Spleen (tissue), 11 donors: ENCODE measurements around the gene NDUFA13. TPM values are rescaled to one million over a fixed set of nuclear protein-coding genes. Genes with fewer than 3 reads are reported as not detected.

Source experiments
- DNase-seq: peaks from one replicate; pipeline ENCODE4 v3.0.0-alpha.2; 2020
- H3K27ac ChIP-seq, 8 donors: fragments of 200-600 bp; sonication (generic) in 7 of 8; 1 replicate in 4 of 8; 2 replicates in 4 of 8; pipeline versions ENCODE4 v1.5.0 to v1.8.0; 2016 to 2021; ENCODE audit warnings: inconsistent platforms in 4 of 8, mild to moderate bottlenecking in 4 of 8, moderate library complexity in 1 of 8
- H3K27me3 ChIP-seq, 7 donors: fragments of 200-600 bp; sonication (generic) in 6 of 7; replicated peaks in 1 of 7; 1 replicate in 4 of 7; 2 replicates in 3 of 7; pipeline versions ENCODE4 v1.5.0 to v1.8.0; 2016 to 2021; ENCODE audit warnings: inconsistent platforms in 3 of 7, mild to moderate bottlenecking in 1 of 7
- H3K36me3 ChIP-seq, 6 donors: fragments of 200-600 bp; sonication (generic) in 5 of 6; 1 replicate in 4 of 6; 2 replicates in 2 of 6; pipeline versions ENCODE4 v1.5.0 to v1.8.0; 2016 to 2021; ENCODE audit warnings: inconsistent platforms in 2 of 6
- H3K4me1 ChIP-seq, 6 donors: fragments of 200-600 bp; sonication (generic) in 5 of 6; 1 replicate in 3 of 6; 2 replicates in 3 of 6; pipeline versions ENCODE4 v1.5.0 to v1.8.0; 2016 to 2021; ENCODE audit warnings: inconsistent platforms in 3 of 6
- H3K4me3 ChIP-seq, 8 donors: fragments of 200-600 bp; sonication (generic) in 7 of 8; 1 replicate in 4 of 8; 2 replicates in 4 of 8; pipeline versions ENCODE4 v1.5.0 to v1.8.0; 2016 to 2021; ENCODE audit warnings: inconsistent platforms in 4 of 8, mild to moderate bottlenecking in 4 of 8, moderate library complexity in 2 of 8
- H3K9me3 ChIP-seq, 8 donors: fragments of 200-600 bp; sonication (generic) in 7 of 8; 1 replicate in 4 of 8; 2 replicates in 4 of 8; pipeline versions ENCODE4 v1.5.0 to v1.8.0; 2016 to 2021; ENCODE audit warnings: inconsistent platforms in 4 of 8
- POLR2A ChIP-seq, 3 donors: fragments of 450-650 bp; IDR thresholded peaks; one replicate each; pipeline ENCODE4 v1.5.1; 2017; ENCODE audit warnings: antibody characterized with exemption in 3 of 3, mild to moderate bottlenecking in 1 of 3
- POLR2AphosphoS5 ChIP-seq, 3 donors: sonication (generic); formaldehyde crosslinking; IDR thresholded peaks; one replicate each; pipeline ENCODE4 v1.5.1; 2017; ENCODE audit warnings: antibody characterized with exemption in 3 of 3
- WGBS, 5 donors: extraction: QIAGEN DNeasy Blood & Tissue Kit in 3 of 5; methylation state at CpG; one replicate each; pipeline versions ENCODE4 v1.1.5 to v1.1.7; 2013 to 2018; 5-methylcytosine and 5-hydroxymethylcytosine counted together
- intact Hi-C: fragments of 100-400 bp; cut with DNase I; formaldehyde crosslinking; loops from one replicate; pipeline ENCODE4 v1.15.0; 2023; ENCODE audit warnings: low total_unique reads
- polyA plus RNA-seq, 3 donors: library from polyadenylated mRNA; stranded (reverse); fragments of 200-250 nt; gene quantifications; one replicate each; pipeline ENCODE4 v1.2.1, GENCODE V29; 2013
- total RNA-seq, 7 donors: library from RNA; depleted of rRNA in 3 of 7; stranded (reverse); fragments of >200 nt in 3 of 7; fragmentation: NEBNext Ultra II Directional in 4 of 7; extraction: Animal tissue kit (Norgen Biotek cat#: 25700) in 4 of 7; gene quantifications; one replicate each; pipeline versions ENCODE4 v1.1.0 to v1.2.1, GENCODE V29; 2016 to 2021
- TF ChIP-seq, protein P1 (sequence below), 11 experiments: fragments of 200-600 bp in 7 of 11; fragments of 450-650 bp in 4 of 11; sonication (generic) in 4 of 11; IDR thresholded peaks in 8 of 11; conservative IDR thresholded peaks in 3 of 11; 1 replicate in 7 of 11; 2 replicates in 4 of 11; pipeline versions ENCODE4 v1.4.0 to v1.8.0; 2016 to 2021; ENCODE audit warnings: antibody characterized with exemption in 11 of 11, inconsistent platforms in 4 of 11, mild to moderate bottlenecking in 1 of 11
- donor health status: healthy with polysubstance abuse.
- donor health status: DM: no; HTN: no; CAD: no; lungs with moderate emphysema.
- donor health status: DM: no; HTN: no; CAD: no.
- donor health status: Bipolar disorder and iron deficiency.
- donor health status: healthy.
- donor health status: DM: no; HTN: no; CAD: no.
- donor health status: DM: yes; HTN: yes; CAD: no.

The NDUFA13 gene
- total and polyA plus RNA-seq, 10 donors, result 24.0 to 224 (median 197) TPM

- no peak overlapping the region for H3K4me3 ChIP-seq
- H3K36me3 ChIP-seq, result peaks cover 0 to 58% (median 8%) of the 10 kb centered on the region in 6 donors
- TF ChIP-seq, protein P1, sequence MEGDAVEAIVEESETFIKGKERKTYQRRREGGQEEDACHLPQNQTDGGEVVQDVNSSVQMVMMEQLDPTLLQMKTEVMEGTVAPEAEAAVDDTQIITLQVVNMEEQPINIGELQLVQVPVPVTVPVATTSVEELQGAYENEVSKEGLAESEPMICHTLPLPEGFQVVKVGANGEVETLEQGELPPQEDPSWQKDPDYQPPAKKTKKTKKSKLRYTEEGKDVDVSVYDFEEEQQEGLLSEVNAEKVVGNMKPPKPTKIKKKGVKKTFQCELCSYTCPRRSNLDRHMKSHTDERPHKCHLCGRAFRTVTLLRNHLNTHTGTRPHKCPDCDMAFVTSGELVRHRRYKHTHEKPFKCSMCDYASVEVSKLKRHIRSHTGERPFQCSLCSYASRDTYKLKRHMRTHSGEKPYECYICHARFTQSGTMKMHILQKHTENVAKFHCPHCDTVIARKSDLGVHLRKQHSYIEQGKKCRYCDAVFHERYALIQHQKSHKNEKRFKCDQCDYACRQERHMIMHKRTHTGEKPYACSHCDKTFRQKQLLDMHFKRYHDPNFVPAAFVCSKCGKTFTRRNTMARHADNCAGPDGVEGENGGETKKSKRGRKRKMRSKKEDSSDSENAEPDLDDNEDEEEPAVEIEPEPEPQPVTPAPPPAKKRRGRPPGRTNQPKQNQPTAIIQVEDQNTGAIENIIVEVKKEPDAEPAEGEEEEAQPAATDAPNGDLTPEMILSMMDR (IDR thresholded peaks at IDR 0.05 in 8 of 11, conservative IDR thresholded peaks at IDR 0.05 in 3 of 11), result no peak
- TF ChIP-seq POLR2A (IDR thresholded peaks at IDR 0.05) (no peak), POLR2AphosphoS5 (IDR thresholded peaks at IDR 0.05) (peak in 1 of 3 donors; percentile 10)
- intact Hi-C loops, result loop anchor here (10.0 kb wide), 1 partner anchor 81 kb away; the partner anchor contains the start of gene GATAD2A
- peak; percentile 78 for DNase-seq
- WGBS, 5 donors, result 53 to 67% (median 60%) methylated on average over 15 of the region's 15 CpGs
- no peaks in the 10 kb centered on the region for H3K27me3 ChIP-seq
- peaks cover 52 to 96% (median 70%) of the 10 kb centered on the region in 6 donors for H3K4me1 ChIP-seq
- H3K27ac ChIP-seq, result peak overlapping the region in 7 of 8 donors; percentile 15 to 88 (median 86)
- no peaks in the 10 kb centered on the region for H3K9me3 ChIP-seq
Observed at GRCh38 chr19:19485161-19485997, 30.6 kb upstream of the NDUFA13 start.

GRCh38 chr19:19485998-19486290 lies 30.1 kb upstream of the NDUFA13 start:
- Histone ChIP-seq H3K9me3 (no peaks in the 10 kb centered on the region), H3K4me3 (no peak overlapping the region), H3K27ac (peak overlapping the region in 5 of 8 donors; percentile 36 to 88 (median 86)), H3K27me3 (no peaks in the 10 kb centered on the region), H3K36me3 (peaks cover 0 to 55% (median 6%) of the 10 kb centered on the region in 6 donors), H3K4me1 (peaks cover 56 to 96% (median 73%) of the 10 kb centered on the region in 6 donors)
- WGBS, 5 donors, result 81 to 88% (median 85%) methylated on average over 5 of the region's 5 CpGs
- DNase-seq, result no peak
- intact Hi-C loops, result loop anchor here (10.0 kb wide), 1 partner anchor 81 kb away; the partner anchor contains the start of gene GATAD2A
- TF ChIP-seq, protein P1 (IDR thresholded peaks at IDR 0.05 in 8 of 11, conservative IDR thresholded peaks at IDR 0.05 in 3 of 11), result no peak
- no peak for TF ChIP-seq POLR2AphosphoS5 (IDR thresholded peaks at IDR 0.05)
- no peak for TF ChIP-seq POLR2A (IDR thresholded peaks at IDR 0.05)

- H3K4me3 ChIP-seq, result no peak overlapping the region
- H3K9me3 ChIP-seq, result no peaks in the 10 kb centered on the region
- H3K4me1 ChIP-seq, result peaks cover 56 to 96% (median 74%) of the 10 kb centered on the region in 6 donors
- no peaks in the 10 kb centered on the region for H3K27me3 ChIP-seq
- intact Hi-C loops, result loop anchor here (10.0 kb wide), 1 partner anchor 82 kb away; the partner anchor contains the start of gene GATAD2A
- H3K27ac ChIP-seq, result peak overlapping the region in 7 of 8 donors; percentile 15 to 88 (median 86)
- DNase-seq, result no peak
- H3K36me3 ChIP-seq, result peaks cover 0 to 55% (median 6%) of the 10 kb centered on the region in 6 donors
- WGBS, 5 donors, result 62 to 84% (median 73%) methylated on average over 6 to 15 of the region's 15 CpGs
- TF ChIP-seq POLR2A (IDR thresholded peaks at IDR 0.05), result no peak
- TF ChIP-seq POLR2AphosphoS5 (IDR thresholded peaks at IDR 0.05), result no peak
- TF ChIP-seq, protein P1 (IDR thresholded peaks at IDR 0.05 in 8 of 11, conservative IDR thresholded peaks at IDR 0.05 in 3 of 11), result no peak
Observed at GRCh38 chr19:19486343-19487076, 29.5 kb upstream of the NDUFA13 start.
